ENCODE data around the gene METTL26.
"Not testable (repeated sequence)": the region's sequence is repeated elsewhere in the genome, so short reads cannot be mapped to it uniquely, and the experiment has no call there.

METTL26 gene

GRCh38 chr16:609316-609715 lies 26.8 kb downstream of the METTL26 start:
- DNase-seq (ENCODE audit: low read depth), result no peak
- no peak overlapping the region for H3K4me3 ChIP-seq (ENCODE audit: low read length)
- TF ChIP-seq CTCF (conservative IDR thresholded peaks at IDR 0.05; ENCODE audit: low read length), result no peak

- no peak overlapping the region for H3K4me3 ChIP-seq (ENCODE audit: low read length)
- TF ChIP-seq CTCF (conservative IDR thresholded peaks at IDR 0.05; ENCODE audit: low read length), result no peak
- no peak for DNase-seq (ENCODE audit: low read depth)
Measured at GRCh38 chr16:608019-608418, 28.1 kb downstream of the METTL26 start.

GRCh38 chr16:606656-607307 lies 29.3 kb downstream of the METTL26 start:
- no peak overlapping the region for H3K4me3 ChIP-seq (ENCODE audit: low read length)
- no peak for TF ChIP-seq CTCF (conservative IDR thresholded peaks at IDR 0.05; ENCODE audit: low read length)
- DNase-seq (ENCODE audit: low read depth), result no peak

- no peak for DNase-seq (ENCODE audit: low read depth)
- H3K4me3 ChIP-seq (ENCODE audit: low read length), result no peak overlapping the region
- no peak for TF ChIP-seq CTCF (conservative IDR thresholded peaks at IDR 0.05; ENCODE audit: low read length)
Measured at GRCh38 chr16:603933-604332, 32.2 kb downstream of the METTL26 start.

- no peak for DNase-seq (ENCODE audit: low read depth)
- no peak overlapping the region for H3K4me3 ChIP-seq (ENCODE audit: low read length)
- peak; percentile 25; the same call in 1 of the 2 replicates for TF ChIP-seq CTCF (conservative IDR thresholded peaks at IDR 0.05; ENCODE audit: low read length)
Measured at GRCh38 chr16:600781-601180, 35.3 kb downstream of the METTL26 start.

GRCh38 chr16:598823-599739 lies 37.0 kb downstream of the METTL26 start:
- no peak overlapping the region for H3K4me3 ChIP-seq (ENCODE audit: low read length)
- no peak for TF ChIP-seq CTCF (conservative IDR thresholded peaks at IDR 0.05; ENCODE audit: low read length)
- no peak for DNase-seq (ENCODE audit: low read depth)

GRCh38 chr16:597655-598054 lies 38.5 kb downstream of the METTL26 start:
- not testable (repeated sequence) for H3K4me3 ChIP-seq (ENCODE audit: low read length); DNase-seq (ENCODE audit: low read depth)

All from AG10803 (cell line).